ENCODE data around the gene LDHAL6B. TPM values are rescaled to one million over a fixed set of nuclear protein-coding genes. Genes with fewer than 3 reads are reported as not detected.
A peak's percentile ranks its signal among the peaks of the same experiment; 100 is the strongest.

Gene LDHAL6B
- total RNA-seq, 3 donors from 2014 or later: not detected

DNA sequence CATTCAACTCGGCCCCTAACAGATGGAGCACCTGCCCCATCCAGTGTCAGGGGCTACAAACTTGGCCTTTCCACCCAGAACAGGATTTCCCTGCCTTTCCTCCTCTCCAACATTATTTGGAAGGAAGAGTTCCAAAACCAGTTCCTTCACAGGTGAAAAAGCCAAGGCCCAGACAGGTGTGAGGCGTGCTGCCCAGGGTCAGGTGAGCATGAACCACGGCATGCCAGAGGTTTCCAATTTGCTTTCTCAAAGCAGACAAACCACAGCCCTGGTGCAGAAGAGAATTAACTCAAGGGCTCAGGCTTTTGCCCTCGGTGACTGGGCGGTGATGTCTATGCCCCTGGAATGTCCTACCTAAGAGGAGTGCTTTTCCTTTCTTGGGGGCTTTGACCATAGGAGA lies 43.2 kb downstream of the LDHAL6B start:
- no peak overlapping the region for H3K4me3 ChIP-seq
- no peaks in the 10 kb centered on the region for H3K36me3 ChIP-seq
- no peaks in the 10 kb centered on the region for H3K9me3 ChIP-seq
- no peaks in the 10 kb centered on the region for H3K27me3 ChIP-seq
- no peaks in the 10 kb centered on the region for H3K4me1 ChIP-seq
- DNase-seq (ENCODE audit: low spot score in 2 of 2): no peak
- intact Hi-C loops (cut with DNase I; ENCODE audit: low total_unique reads): loop anchor here (10.0 kb wide), 1 partner anchor 1235 kb away; no protein-coding TSS in a partner anchor
- TF ChIP-seq, protein P1, sequence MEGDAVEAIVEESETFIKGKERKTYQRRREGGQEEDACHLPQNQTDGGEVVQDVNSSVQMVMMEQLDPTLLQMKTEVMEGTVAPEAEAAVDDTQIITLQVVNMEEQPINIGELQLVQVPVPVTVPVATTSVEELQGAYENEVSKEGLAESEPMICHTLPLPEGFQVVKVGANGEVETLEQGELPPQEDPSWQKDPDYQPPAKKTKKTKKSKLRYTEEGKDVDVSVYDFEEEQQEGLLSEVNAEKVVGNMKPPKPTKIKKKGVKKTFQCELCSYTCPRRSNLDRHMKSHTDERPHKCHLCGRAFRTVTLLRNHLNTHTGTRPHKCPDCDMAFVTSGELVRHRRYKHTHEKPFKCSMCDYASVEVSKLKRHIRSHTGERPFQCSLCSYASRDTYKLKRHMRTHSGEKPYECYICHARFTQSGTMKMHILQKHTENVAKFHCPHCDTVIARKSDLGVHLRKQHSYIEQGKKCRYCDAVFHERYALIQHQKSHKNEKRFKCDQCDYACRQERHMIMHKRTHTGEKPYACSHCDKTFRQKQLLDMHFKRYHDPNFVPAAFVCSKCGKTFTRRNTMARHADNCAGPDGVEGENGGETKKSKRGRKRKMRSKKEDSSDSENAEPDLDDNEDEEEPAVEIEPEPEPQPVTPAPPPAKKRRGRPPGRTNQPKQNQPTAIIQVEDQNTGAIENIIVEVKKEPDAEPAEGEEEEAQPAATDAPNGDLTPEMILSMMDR (IDR thresholded peaks at IDR 0.05): no peak
- TF ChIP-seq POLR2A (IDR thresholded peaks at IDR 0.05) (no peak), POLR2AphosphoS5 (IDR thresholded peaks at IDR 0.05) (no peak)
- H3K27ac ChIP-seq: peak overlapping the region; percentile 8 to 45

DNA sequence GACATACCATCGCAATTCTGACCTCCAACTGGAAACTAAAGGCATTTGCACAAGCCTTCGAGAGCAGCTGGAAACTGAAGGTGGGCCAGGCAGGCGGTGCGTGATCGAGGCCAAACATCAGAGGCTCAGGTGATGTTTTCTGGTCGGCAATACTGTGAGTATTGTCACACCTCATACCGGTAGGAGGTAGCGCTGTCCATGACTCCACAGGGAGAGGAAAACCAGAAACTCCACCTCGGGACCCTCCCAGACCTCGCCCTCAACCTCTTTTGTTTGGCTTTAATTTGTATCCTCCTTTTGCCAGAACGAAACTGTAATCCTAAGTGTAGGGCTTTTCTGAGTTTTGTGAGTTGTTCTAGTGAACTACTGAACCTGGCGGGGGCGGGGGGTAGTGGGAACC lies 43.6 kb downstream of the LDHAL6B start:
- Histone ChIP-seq H3K9me3 (no peaks in the 10 kb centered on the region), H3K27ac (peak overlapping the region in 1 of 2 donors; percentile 45), H3K27me3 (no peaks in the 10 kb centered on the region), H3K4me1 (no peaks in the 10 kb centered on the region), H3K4me3 (no peak overlapping the region), H3K36me3 (no peaks in the 10 kb centered on the region)
- intact Hi-C loops (cut with DNase I; ENCODE audit: low total_unique reads): loop anchor here (10.0 kb wide), 1 partner anchor 1235 kb away; no protein-coding TSS in a partner anchor
- TF ChIP-seq POLR2AphosphoS5 (IDR thresholded peaks at IDR 0.05) (no peak), POLR2A (IDR thresholded peaks at IDR 0.05) (no peak)
- TF ChIP-seq, protein P1 (IDR thresholded peaks at IDR 0.05): no peak
- DNase-seq (ENCODE audit: low spot score in 2 of 2): no peak

DNA sequence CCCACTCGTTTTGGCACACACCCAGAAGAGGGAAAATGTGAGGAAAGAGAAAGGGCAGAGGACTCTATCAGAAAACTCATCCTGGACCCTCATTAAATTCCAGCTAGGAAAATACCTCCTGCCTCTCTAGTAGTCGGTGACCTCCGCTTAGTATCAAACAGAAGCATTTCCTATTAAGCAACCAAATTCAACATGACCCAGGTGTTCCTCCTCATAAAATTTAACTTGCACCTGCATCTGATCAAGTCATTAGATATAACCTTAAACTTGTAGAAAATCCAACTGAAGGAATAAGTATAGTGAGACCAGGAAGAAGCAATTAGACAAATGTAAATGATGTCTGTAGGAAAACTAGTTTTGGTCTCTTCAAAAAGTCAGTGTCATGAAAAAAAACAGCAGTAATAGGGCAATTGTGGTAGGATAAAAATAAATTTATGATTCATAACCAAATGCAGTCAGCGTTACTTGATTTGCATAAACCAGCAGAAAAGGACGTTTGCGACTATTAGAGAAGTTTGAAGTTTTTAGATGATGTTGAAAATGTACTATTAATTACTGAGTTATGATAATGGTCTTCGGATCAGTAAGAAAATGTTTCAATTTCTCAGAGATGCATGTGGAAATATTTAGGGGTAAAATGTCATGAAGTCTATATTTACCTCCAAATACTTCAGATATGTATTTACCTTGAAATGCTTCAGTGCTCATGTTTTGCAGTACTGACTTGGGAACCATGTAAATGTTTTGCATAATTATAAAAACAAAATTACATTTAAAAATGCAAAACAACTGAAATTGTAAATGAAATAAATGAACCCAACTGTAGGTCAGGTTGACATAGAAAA lies 44.6 kb downstream of the LDHAL6B start:
- no peak for TF ChIP-seq POLR2A (IDR thresholded peaks at IDR 0.05)
- TF ChIP-seq, protein P1 (IDR thresholded peaks at IDR 0.05): no peak
- no peak for TF ChIP-seq POLR2AphosphoS5 (IDR thresholded peaks at IDR 0.05)
- Histone ChIP-seq H3K36me3 (no peaks in the 10 kb centered on the region), H3K9me3 (no peaks in the 10 kb centered on the region), H3K4me1 (no peaks in the 10 kb centered on the region), H3K27me3 (no peaks in the 10 kb centered on the region), H3K4me3 (no peak overlapping the region), H3K27ac (no peak overlapping the region)
- DNase-seq (ENCODE audit: low spot score in 2 of 2): no peak
- intact Hi-C loops (cut with DNase I; ENCODE audit: low total_unique reads): loop anchor here (10.0 kb wide), 1 partner anchor 1234 kb away; no protein-coding TSS in a partner anchor

DNA sequence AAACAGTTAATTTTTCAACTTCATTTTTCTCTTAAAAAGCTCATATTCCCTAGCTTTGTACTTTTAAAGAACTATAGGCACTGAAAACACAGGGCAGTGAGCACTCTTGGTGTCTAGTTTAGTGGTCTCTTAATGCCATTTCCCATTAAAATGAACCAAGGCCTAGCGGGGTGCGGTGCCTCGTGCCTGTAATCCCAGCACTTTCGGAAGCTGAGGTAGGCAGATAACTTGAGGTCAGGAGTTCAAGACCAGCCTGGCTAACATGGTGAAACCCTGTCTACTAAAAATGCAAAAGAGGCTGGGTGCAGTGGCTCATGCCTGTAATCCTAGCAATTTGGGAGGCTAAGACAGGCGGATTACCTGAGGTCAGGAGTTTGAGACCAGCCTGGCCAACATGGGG lies 45.5 kb downstream of the LDHAL6B start:
- Histone ChIP-seq H3K27me3 (no peaks in the 10 kb centered on the region), H3K36me3 (no peaks in the 10 kb centered on the region), H3K4me3 (no peak overlapping the region), H3K27ac (no peak overlapping the region), H3K4me1 (no peaks in the 10 kb centered on the region), H3K9me3 (no peaks in the 10 kb centered on the region)
- no peak for TF ChIP-seq POLR2AphosphoS5 (IDR thresholded peaks at IDR 0.05)
- TF ChIP-seq, protein P1 (IDR thresholded peaks at IDR 0.05): no peak
- TF ChIP-seq POLR2A (IDR thresholded peaks at IDR 0.05): no peak
- intact Hi-C loops (cut with DNase I; ENCODE audit: low total_unique reads): loop anchor here (10.0 kb wide), 1 partner anchor 1233 kb away; no protein-coding TSS in a partner anchor
- no peak for DNase-seq (ENCODE audit: low spot score in 2 of 2)

DNA sequence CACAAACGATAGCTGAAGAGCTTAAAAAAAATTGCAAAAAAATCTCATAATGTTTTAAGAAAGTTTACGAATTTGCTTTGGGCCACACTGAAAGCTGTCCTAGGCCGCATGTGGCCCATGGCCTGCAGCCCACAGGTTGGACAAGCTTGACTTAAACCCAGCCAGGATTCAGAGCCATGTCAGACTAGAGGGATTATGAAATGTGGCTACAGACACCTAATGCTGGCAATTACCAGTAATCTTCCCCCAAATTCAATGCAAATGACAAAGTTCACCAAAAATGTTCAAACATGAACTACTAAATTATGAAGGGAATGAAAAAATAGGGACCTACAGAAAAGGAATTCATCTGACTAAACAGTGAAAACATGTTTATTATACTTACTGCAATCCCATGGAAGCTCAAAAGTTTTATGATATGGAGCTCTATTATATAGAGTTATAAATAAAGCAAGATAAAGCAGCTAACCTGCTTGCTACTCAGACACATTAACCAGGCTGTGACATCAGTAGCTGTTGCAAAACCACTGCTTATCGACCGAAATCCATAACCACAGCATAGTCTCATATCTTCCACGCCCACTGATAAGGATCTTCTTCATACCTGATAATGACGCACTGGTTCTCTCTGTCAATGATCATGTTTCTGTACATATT lies 49.2 kb downstream of the LDHAL6B start:
- H3K4me1 ChIP-seq: no peaks in the 10 kb centered on the region
- no peak overlapping the region for H3K27ac ChIP-seq
- no peak overlapping the region for H3K4me3 ChIP-seq
- TF ChIP-seq, protein P1 (IDR thresholded peaks at IDR 0.05): no peak
- TF ChIP-seq POLR2A (IDR thresholded peaks at IDR 0.05) (no peak), POLR2AphosphoS5 (IDR thresholded peaks at IDR 0.05) (no peak)
- intact Hi-C loops (cut with DNase I; ENCODE audit: low total_unique reads): loop anchor here (10.0 kb wide), 1 partner anchor 1229 kb away; no protein-coding TSS in a partner anchor
- H3K9me3 ChIP-seq: no peaks in the 10 kb centered on the region
- no peak for DNase-seq (ENCODE audit: low spot score in 2 of 2)
- no peaks in the 10 kb centered on the region for H3K36me3 ChIP-seq
- no peaks in the 10 kb centered on the region for H3K27me3 ChIP-seq
